Effector memory CD4-positive, alpha-beta T cell (primary cell): ENCODE results near the gene LSM5.

Experiments
- DNase-seq, 3 donors: peaks; one replicate each; pipeline ENCODE4 v3.0.0-alpha.2; 2020
- H3K27ac ChIP-seq: 2 replicates; pipeline ENCODE4 v1.7.0; 2013; ENCODE audit warnings: mild to moderate bottlenecking, low read length, moderate library complexity; ENCODE audit not compliant: insufficient read depth, poor library complexity, severe bottlenecking
- H3K27me3 ChIP-seq: replicated peaks from 2 replicates; pipeline ENCODE4 v1.7.0; 2013; ENCODE audit warnings: mild to moderate bottlenecking, low read length; ENCODE audit not compliant: insufficient read depth, control insufficient read depth, poor library complexity, severe bottlenecking
- H3K36me3 ChIP-seq: 2 replicates; pipeline ENCODE4 v1.7.0; 2013; ENCODE audit warnings: mild to moderate bottlenecking, low read length, moderate library complexity; ENCODE audit not compliant: control insufficient read depth, insufficient read depth
- H3K4me1 ChIP-seq: 2 replicates; pipeline ENCODE4 v1.7.0; 2013; ENCODE audit warnings: low read length, mild to moderate bottlenecking; ENCODE audit not compliant: control insufficient read depth, insufficient read depth, poor library complexity, severe bottlenecking
- H3K4me3 ChIP-seq: 2 replicates; pipeline ENCODE4 v1.7.0; 2013; ENCODE audit warnings: low read length, low read depth, mild to moderate bottlenecking; ENCODE audit not compliant: insufficient read depth, poor library complexity, severe bottlenecking
- H3K9me3 ChIP-seq: 2 replicates; pipeline ENCODE4 v1.7.0; 2013; ENCODE audit warnings: mild to moderate bottlenecking, low read length, moderate library complexity; ENCODE audit not compliant: control insufficient read depth
- total RNA-seq, 3 donors: gene quantifications; one replicate each; lab custom pipeline; 2026; lab: John Stamatoyannopoulos, UW

The LSM5 gene
- 13.4 to 17.5 (median 16.5) reads per million in 3 donors for total RNA-seq

- Histone ChIP-seq H3K4me1 (peaks cover 4% of the 10 kb centered on the region), H3K36me3 (no peaks in the 10 kb centered on the region), H3K27ac (peak within 1 kb of the TSS; percentile 84), H3K9me3 (no peaks in the 10 kb centered on the region), H3K27me3 (no peaks in the 10 kb centered on the region), H3K4me3 (peak within 1 kb of the TSS; percentile 70)
- peak; percentile 77 to 84 (median 80) for DNase-seq
Observed at GRCh38 chr7:32490127-32490796, at the start of gene LSM5. TSS of gene LSM5 (minus strand) at chr7:32490380. CDS start at chr7:32490365, 15 bp downstream.

DNA sequence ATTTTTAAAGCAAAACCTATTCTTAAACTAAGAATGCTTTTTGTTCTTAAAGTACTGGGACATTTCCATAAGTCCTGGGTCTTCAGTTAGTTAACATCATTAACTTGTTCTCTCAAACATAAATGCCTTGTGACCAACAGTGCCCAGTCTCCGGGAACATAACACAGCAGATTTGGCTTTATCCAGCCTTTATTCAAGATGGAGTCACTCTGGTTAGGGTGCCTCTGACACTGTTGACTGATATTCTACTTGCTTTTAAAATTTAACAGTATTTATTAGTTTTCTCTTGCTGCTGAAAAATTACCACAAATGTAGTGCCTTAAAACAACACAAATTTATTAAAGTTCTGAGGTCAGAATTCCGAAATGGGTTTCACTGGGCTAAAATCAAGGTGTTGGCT, 49.2 kb upstream of the LSM5 start:
- Histone ChIP-seq H3K4me3 (no peak overlapping the region), H3K36me3 (peaks cover 3% of the 10 kb centered on the region), H3K9me3 (no peaks in the 10 kb centered on the region), H3K4me1 (no peaks in the 10 kb centered on the region), H3K27ac (no peak overlapping the region), H3K27me3 (no peaks in the 10 kb centered on the region)
- DNase-seq = no peak

DNA sequence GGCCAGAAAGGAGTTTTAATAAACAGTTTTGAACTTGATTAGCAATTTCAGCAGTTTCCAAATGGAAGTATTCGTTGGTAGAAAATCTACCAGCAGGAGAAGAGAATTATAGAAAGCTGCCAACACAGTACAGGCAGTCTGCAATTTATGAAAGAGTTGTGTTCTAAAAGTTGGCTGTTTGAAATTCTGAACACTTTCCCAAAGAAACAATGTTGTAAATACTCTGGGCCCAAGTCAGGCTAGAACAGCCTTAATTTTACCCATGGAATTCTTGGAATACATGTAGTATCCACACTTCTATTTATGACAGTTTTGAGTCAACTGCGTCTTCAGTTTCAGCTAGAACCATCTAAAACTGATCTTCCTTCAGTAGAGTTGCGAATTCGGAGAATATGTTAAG, 47.6 kb upstream of the LSM5 start:
- H3K9me3 ChIP-seq = no peaks in the 10 kb centered on the region
- no peaks in the 10 kb centered on the region for H3K27me3 ChIP-seq
- H3K36me3 ChIP-seq = no peaks in the 10 kb centered on the region
- no peaks in the 10 kb centered on the region for H3K4me1 ChIP-seq
- DNase-seq = no peak
- H3K27ac ChIP-seq = no peak overlapping the region
- no peak overlapping the region for H3K4me3 ChIP-seq

GRCh38 chr7:32536585-32536984, 46.4 kb upstream of the LSM5 start:
- H3K27ac ChIP-seq = no peak overlapping the region
- no peaks in the 10 kb centered on the region for H3K36me3 ChIP-seq
- DNase-seq = no peak
- no peaks in the 10 kb centered on the region for H3K9me3 ChIP-seq
- H3K4me1 ChIP-seq = no peaks in the 10 kb centered on the region
- no peak overlapping the region for H3K4me3 ChIP-seq
- no peaks in the 10 kb centered on the region for H3K27me3 ChIP-seq

- no peaks in the 10 kb centered on the region for H3K36me3 ChIP-seq
- H3K27me3 ChIP-seq = no peaks in the 10 kb centered on the region
- H3K27ac ChIP-seq = no peak overlapping the region
- H3K4me1 ChIP-seq = no peaks in the 10 kb centered on the region
- H3K4me3 ChIP-seq = no peak overlapping the region
- no peaks in the 10 kb centered on the region for H3K9me3 ChIP-seq
- no peak for DNase-seq
Observed at GRCh38 chr7:32536016-32536415, 45.8 kb upstream of the LSM5 start.

GRCh38 chr7:32535162-32535702, 45.1 kb upstream of the LSM5 start:
- DNase-seq = no peak

DNA sequence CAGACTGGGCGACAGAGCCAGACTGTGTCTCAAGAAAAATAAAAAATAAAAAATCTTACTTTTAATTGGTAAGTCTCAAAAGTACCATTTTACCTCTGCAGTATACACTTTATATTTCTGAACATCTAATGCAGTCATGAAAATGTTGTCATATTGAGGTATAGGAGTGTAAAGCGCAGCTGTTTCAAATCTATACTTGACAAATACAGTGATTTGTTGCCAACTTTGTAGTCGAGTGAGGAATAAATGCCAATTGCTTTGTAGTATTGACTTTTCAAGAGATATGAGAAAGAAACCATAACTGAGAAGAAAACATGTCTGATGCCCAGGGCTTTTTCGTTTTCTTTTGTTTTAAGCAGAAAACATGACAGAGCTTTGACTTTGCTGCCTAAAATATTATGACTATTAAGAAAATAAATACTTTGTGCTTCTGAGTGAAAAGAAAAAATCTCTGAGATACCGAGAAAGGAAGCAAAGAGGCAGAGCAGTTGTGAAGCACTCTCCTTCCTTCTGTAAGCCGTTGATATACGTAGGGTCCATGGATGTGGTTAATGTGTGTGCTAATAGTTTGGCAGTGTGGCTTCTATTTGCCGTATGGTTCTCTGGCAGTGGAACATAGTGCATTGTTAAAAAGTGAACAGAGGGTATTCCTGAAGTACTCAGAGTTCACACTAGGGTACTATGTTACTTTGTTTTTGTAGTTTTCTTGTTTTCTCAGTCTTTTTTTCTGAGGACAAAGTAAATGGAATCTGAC, 43.3 kb upstream of the LSM5 start:
- Histone ChIP-seq H3K27ac (no peak overlapping the region), H3K9me3 (no peaks in the 10 kb centered on the region), H3K4me1 (no peaks in the 10 kb centered on the region), H3K36me3 (no peaks in the 10 kb centered on the region), H3K4me3 (no peak overlapping the region), H3K27me3 (no peaks in the 10 kb centered on the region)
- DNase-seq = no peak

More at GRCh38 chr7:32535162-32535702, 45.1 kb upstream of the LSM5 start:
- Histone ChIP-seq H3K36me3 (no peaks in the 10 kb centered on the region), H3K4me1 (no peaks in the 10 kb centered on the region), H3K4me3 (no peak overlapping the region), H3K27me3 (no peaks in the 10 kb centered on the region), H3K9me3 (no peaks in the 10 kb centered on the region), H3K27ac (no peak overlapping the region)

GRCh38 chr7:32532716-32533115, 42.5 kb upstream of the LSM5 start:
- Histone ChIP-seq H3K27ac (no peak overlapping the region), H3K27me3 (no peaks in the 10 kb centered on the region), H3K9me3 (no peaks in the 10 kb centered on the region), H3K4me3 (no peak overlapping the region), H3K4me1 (no peaks in the 10 kb centered on the region), H3K36me3 (no peaks in the 10 kb centered on the region)
- DNase-seq = no peak

DNA sequence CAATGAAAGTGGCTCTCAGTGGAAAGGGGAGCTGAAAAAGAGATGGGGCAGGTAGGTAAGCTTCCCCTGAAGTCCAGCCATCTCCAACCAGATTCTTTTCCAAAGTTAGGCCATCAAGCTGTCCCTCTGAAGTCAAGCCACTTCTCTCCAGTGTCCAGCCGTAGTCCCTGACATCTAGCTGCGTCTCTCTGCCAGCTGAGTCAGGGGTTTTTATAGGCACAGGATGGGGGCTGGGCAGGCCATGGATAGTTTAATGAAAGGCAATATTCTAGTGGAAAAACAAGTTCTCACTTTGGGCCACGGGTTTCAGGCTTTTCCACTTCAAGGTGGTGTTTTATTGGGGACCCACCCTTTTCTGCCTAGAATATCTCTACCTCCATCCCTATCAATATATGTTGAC, 41.9 kb upstream of the LSM5 start:
- H3K4me1 ChIP-seq = no peaks in the 10 kb centered on the region
- no peaks in the 10 kb centered on the region for H3K36me3 ChIP-seq
- H3K9me3 ChIP-seq = no peaks in the 10 kb centered on the region
- no peaks in the 10 kb centered on the region for H3K27me3 ChIP-seq
- H3K4me3 ChIP-seq = no peak overlapping the region
- DNase-seq = no peak
- no peak overlapping the region for H3K27ac ChIP-seq

- no peaks in the 10 kb centered on the region for H3K9me3 ChIP-seq
- no peaks in the 10 kb centered on the region for H3K36me3 ChIP-seq
- DNase-seq = no peak
- H3K4me3 ChIP-seq = no peak overlapping the region
- no peaks in the 10 kb centered on the region for H3K4me1 ChIP-seq
- H3K27me3 ChIP-seq = no peaks in the 10 kb centered on the region
- no peak overlapping the region for H3K27ac ChIP-seq
Observed at GRCh38 chr7:32531402-32531801, 41.2 kb upstream of the LSM5 start.
